ENCODE data around the gene MACF1.

DNA sequence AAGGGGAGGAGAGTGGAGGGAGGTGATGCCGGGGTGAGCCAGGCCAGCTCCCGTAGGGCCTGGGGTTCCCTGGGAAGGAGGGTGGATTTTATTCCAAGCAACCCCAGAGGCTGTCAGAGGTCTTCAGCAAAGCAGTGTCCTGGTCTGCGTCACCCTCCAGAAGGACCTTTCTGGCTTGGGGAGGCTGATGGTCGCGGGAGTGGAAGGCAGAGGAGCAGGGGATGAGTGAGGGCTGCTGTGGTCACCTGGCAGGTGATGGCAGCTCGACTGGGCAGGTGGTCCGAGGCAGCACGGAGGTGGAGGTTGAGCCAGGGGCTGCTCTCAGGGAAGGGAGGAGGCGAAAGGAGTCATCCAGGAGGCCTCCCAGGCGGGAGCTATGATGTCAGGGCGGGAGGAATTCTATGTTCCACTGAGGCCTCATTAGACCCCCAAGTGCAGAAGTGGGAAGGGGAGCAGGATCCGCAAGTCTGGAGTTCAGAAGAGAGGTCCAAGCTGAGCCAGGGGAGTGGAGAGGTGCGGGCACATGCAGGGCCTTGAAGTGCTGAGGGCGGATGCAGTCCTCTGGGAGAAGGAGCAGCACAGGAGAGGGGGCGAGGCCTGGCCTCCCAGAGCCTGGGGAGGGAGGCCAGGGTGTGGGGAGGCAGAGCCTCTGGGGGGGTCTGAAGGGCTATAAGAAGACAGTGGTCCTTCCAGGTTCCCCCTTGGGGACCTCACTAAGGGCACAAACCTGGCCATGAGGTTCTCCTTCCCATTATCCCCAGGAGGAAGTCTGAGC, 320.3 kb downstream of the MACF1 start:
- TF ChIP-seq EP300 (IDR thresholded peaks at IDR 0.05) (no peak), POLR2A (IDR thresholded peaks at IDR 0.05) (no peak)
- TF ChIP-seq, protein P1, sequence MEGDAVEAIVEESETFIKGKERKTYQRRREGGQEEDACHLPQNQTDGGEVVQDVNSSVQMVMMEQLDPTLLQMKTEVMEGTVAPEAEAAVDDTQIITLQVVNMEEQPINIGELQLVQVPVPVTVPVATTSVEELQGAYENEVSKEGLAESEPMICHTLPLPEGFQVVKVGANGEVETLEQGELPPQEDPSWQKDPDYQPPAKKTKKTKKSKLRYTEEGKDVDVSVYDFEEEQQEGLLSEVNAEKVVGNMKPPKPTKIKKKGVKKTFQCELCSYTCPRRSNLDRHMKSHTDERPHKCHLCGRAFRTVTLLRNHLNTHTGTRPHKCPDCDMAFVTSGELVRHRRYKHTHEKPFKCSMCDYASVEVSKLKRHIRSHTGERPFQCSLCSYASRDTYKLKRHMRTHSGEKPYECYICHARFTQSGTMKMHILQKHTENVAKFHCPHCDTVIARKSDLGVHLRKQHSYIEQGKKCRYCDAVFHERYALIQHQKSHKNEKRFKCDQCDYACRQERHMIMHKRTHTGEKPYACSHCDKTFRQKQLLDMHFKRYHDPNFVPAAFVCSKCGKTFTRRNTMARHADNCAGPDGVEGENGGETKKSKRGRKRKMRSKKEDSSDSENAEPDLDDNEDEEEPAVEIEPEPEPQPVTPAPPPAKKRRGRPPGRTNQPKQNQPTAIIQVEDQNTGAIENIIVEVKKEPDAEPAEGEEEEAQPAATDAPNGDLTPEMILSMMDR (IDR thresholded peaks at IDR 0.05), result no peak
